Subcutaneous abdominal adipose tissue (tissue), 5 donors: ENCODE data around the gene CADM1.

Source experiments
- H3K27ac ChIP-seq: one replicate; pipeline ENCODE4 v1.7.0; 2013; ENCODE audit warnings: low read depth, mild to moderate bottlenecking, inconsistent platforms, low read length, moderate library complexity
- H3K27me3 ChIP-seq, 5 donors: one replicate each; pipeline ENCODE4 v1.7.0; 2013; ENCODE audit warnings: low read length in 5 of 5, inconsistent platforms in 1 of 5; ENCODE audit not compliant: control insufficient read depth in 5 of 5, insufficient read depth in 4 of 5
- H3K36me3 ChIP-seq, 5 donors: one replicate each; pipeline ENCODE4 v1.7.0; 2013; ENCODE audit warnings: low read length in 5 of 5; ENCODE audit not compliant: control insufficient read depth in 5 of 5, insufficient read depth in 5 of 5
- H3K4me1 ChIP-seq, 5 donors: one replicate each; pipeline ENCODE4 v1.7.0; 2013; ENCODE audit warnings: low read length in 5 of 5, mild to moderate bottlenecking in 3 of 5, moderate library complexity in 1 of 5; ENCODE audit not compliant: control insufficient read depth in 5 of 5, insufficient read depth in 5 of 5
- H3K4me3 ChIP-seq, 5 donors: one replicate each; pipeline ENCODE4 v1.7.0; 2013; ENCODE audit warnings: low read length in 5 of 5, low read depth in 1 of 5
- H3K9ac ChIP-seq, 5 donors: one replicate each; pipeline ENCODE4 v1.7.0; 2013; ENCODE audit warnings: low read length in 5 of 5, mild to moderate bottlenecking in 4 of 5, moderate library complexity in 3 of 5
- H3K9me3 ChIP-seq, 5 donors: one replicate each; pipeline ENCODE4 v1.7.0; 2013; ENCODE audit warnings: low read length in 5 of 5; ENCODE audit not compliant: control insufficient read depth in 5 of 5
- donor health status: healthy.
- donor health status: healthy.
- donor health status: healthy.
- donor health status: healthy.
- donor health status: healthy.

Gene CADM1

GRCh38 chr11:115197031-115197430, 307.2 kb downstream of the CADM1 start:
- Histone ChIP-seq H3K9ac (no peak overlapping the region), H3K4me3 (no peak overlapping the region)

GRCh38 chr11:115194802-115195110, 309.5 kb downstream of the CADM1 start:
- H3K9ac ChIP-seq = no peak overlapping the region
- no peaks in the 10 kb centered on the region for H3K4me1 ChIP-seq
- no peak overlapping the region for H3K27ac ChIP-seq
- H3K27me3 ChIP-seq = no peaks in the 10 kb centered on the region
- H3K9me3 ChIP-seq = no peaks in the 10 kb centered on the region
- no peaks in the 10 kb centered on the region for H3K36me3 ChIP-seq
- H3K4me3 ChIP-seq = no peak overlapping the region

More at GRCh38 chr11:115197031-115197430, 307.2 kb downstream of the CADM1 start:
- H3K27me3 ChIP-seq = no peaks in the 10 kb centered on the region
- no peak overlapping the region for H3K27ac ChIP-seq
- H3K4me1 ChIP-seq = no peaks in the 10 kb centered on the region
- no peaks in the 10 kb centered on the region for H3K9me3 ChIP-seq
- H3K36me3 ChIP-seq = no peaks in the 10 kb centered on the region

GRCh38 chr11:115193914-115194801, 310.1 kb downstream of the CADM1 start:
- no peaks in the 10 kb centered on the region for H3K9me3 ChIP-seq
- H3K27me3 ChIP-seq = no peaks in the 10 kb centered on the region
- H3K27ac ChIP-seq = no peak overlapping the region
- no peaks in the 10 kb centered on the region for H3K36me3 ChIP-seq
- no peak overlapping the region for H3K9ac ChIP-seq
- H3K4me1 ChIP-seq = no peaks in the 10 kb centered on the region
- H3K4me3 ChIP-seq = no peak overlapping the region

GRCh38 chr11:115191761-115192160, 312.5 kb downstream of the CADM1 start:
- no peak overlapping the region for H3K9ac ChIP-seq

GRCh38 chr11:115190196-115190595, 314.0 kb downstream of the CADM1 start:
- peaks cover 0 to 2% (median 0%) of the 10 kb centered on the region in 5 donors for H3K4me1 ChIP-seq
- no peaks in the 10 kb centered on the region for H3K27me3 ChIP-seq
- no peak overlapping the region for H3K4me3 ChIP-seq
- no peaks in the 10 kb centered on the region for H3K9me3 ChIP-seq
- no peak overlapping the region for H3K27ac ChIP-seq
- H3K9ac ChIP-seq = no peak overlapping the region
- no peaks in the 10 kb centered on the region for H3K36me3 ChIP-seq

More at GRCh38 chr11:115191761-115192160, 312.5 kb downstream of the CADM1 start:
- Histone ChIP-seq H3K4me1 (no peaks in the 10 kb centered on the region), H3K27ac (no peak overlapping the region), H3K36me3 (no peaks in the 10 kb centered on the region), H3K9me3 (no peaks in the 10 kb centered on the region), H3K27me3 (no peaks in the 10 kb centered on the region), H3K4me3 (no peak overlapping the region)

GRCh38 chr11:115188898-115189278, 315.3 kb downstream of the CADM1 start:
- Histone ChIP-seq H3K27me3 (no peaks in the 10 kb centered on the region), H3K27ac (no peak overlapping the region), H3K36me3 (no peaks in the 10 kb centered on the region), H3K9me3 (no peaks in the 10 kb centered on the region), H3K4me1 (peaks cover 0 to 2% (median 0%) of the 10 kb centered on the region in 5 donors), H3K4me3 (no peak overlapping the region), H3K9ac (no peak overlapping the region)

- no peaks in the 10 kb centered on the region for H3K9me3 ChIP-seq
- H3K4me1 ChIP-seq = peaks cover 0 to 2% (median 0%) of the 10 kb centered on the region in 5 donors
- H3K9ac ChIP-seq = no peak overlapping the region
- H3K27me3 ChIP-seq = no peaks in the 10 kb centered on the region
- H3K4me3 ChIP-seq = no peak overlapping the region
- no peak overlapping the region for H3K27ac ChIP-seq
- no peaks in the 10 kb centered on the region for H3K36me3 ChIP-seq
These were observed 315.9 kb downstream of the CADM1 start for GRCh38 chr11:115188188-115188897.

GRCh38 chr11:115185931-115186330, 318.3 kb downstream of the CADM1 start:
- H3K27me3 ChIP-seq = no peaks in the 10 kb centered on the region
- no peaks in the 10 kb centered on the region for H3K36me3 ChIP-seq
- H3K9me3 ChIP-seq = no peaks in the 10 kb centered on the region
- H3K4me1 ChIP-seq = peaks cover 2 to 9% (median 8%) of the 10 kb centered on the region in 5 donors
- H3K27ac ChIP-seq = peak overlapping the region; percentile 18
- no peak overlapping the region for H3K9ac ChIP-seq
- H3K4me3 ChIP-seq = no peak overlapping the region

- Histone ChIP-seq H3K4me3 (no peak overlapping the region), H3K27me3 (no peaks in the 10 kb centered on the region), H3K9ac (no peak overlapping the region), H3K9me3 (no peaks in the 10 kb centered on the region), H3K27ac (peak overlapping the region; percentile 18), H3K4me1 (peaks cover 2 to 9% (median 9%) of the 10 kb centered on the region in 5 donors), H3K36me3 (no peaks in the 10 kb centered on the region)
These were observed 318.7 kb downstream of the CADM1 start for GRCh38 chr11:115185507-115185906.

GRCh38 chr11:115184901-115185300, 319.3 kb downstream of the CADM1 start:
- Histone ChIP-seq H3K4me3 (no peak overlapping the region), H3K27me3 (no peaks in the 10 kb centered on the region), H3K27ac (no peak overlapping the region), H3K4me1 (peaks cover 2 to 9% (median 9%) of the 10 kb centered on the region in 5 donors), H3K36me3 (no peaks in the 10 kb centered on the region), H3K9me3 (no peaks in the 10 kb centered on the region), H3K9ac (no peak overlapping the region)
